Measurements from ENCODE around the gene ARHGEF4.

DNA sequence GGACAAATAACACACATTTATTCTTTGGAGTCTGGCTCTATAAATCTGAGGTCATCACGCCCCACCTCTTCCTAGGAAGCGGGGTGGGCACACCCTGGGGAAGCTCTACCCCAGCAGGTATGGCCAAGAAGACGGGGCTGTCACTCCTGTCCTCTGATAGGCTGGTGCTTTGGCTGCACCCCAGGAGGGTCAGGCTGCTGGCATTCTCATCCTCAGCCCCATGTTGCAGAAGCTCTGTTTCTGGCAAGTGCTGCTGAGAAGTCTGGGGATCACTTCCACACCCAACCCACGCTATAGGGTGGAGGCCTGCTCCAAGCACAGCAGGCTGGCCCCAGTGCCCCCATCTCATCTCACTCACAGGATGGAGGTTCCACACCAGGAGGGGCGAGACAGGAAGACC, 17.6 kb downstream of the ARHGEF4 start:
- no peak for TF ChIP-seq EZH2 (optimal IDR thresholded peaks at IDR 0.05; ENCODE audit: low read depth, low read length)
- TF ChIP-seq, protein P1, sequence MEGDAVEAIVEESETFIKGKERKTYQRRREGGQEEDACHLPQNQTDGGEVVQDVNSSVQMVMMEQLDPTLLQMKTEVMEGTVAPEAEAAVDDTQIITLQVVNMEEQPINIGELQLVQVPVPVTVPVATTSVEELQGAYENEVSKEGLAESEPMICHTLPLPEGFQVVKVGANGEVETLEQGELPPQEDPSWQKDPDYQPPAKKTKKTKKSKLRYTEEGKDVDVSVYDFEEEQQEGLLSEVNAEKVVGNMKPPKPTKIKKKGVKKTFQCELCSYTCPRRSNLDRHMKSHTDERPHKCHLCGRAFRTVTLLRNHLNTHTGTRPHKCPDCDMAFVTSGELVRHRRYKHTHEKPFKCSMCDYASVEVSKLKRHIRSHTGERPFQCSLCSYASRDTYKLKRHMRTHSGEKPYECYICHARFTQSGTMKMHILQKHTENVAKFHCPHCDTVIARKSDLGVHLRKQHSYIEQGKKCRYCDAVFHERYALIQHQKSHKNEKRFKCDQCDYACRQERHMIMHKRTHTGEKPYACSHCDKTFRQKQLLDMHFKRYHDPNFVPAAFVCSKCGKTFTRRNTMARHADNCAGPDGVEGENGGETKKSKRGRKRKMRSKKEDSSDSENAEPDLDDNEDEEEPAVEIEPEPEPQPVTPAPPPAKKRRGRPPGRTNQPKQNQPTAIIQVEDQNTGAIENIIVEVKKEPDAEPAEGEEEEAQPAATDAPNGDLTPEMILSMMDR (IDR thresholded peaks at IDR 0.05; ENCODE audit: low read length) = no peak
- no peak for TF ChIP-seq EZH2phosphoT487 (IDR thresholded peaks at IDR 0.05; ENCODE audit: low read length)
